Measurements from ENCODE around the gene MPP1.

- TF ChIP-seq CTCF (IDR thresholded peaks at IDR 0.05; ENCODE audit: extremely low read depth in 1 of 2, insufficient read depth in 1 of 2, low read depth in 1 of 2, low read length in 2 of 2) (no peak), POLR2A (IDR thresholded peaks at IDR 0.05; ENCODE audit: low read depth, low read length) (no peak), EZH2 (IDR thresholded peaks at IDR 0.05; ENCODE audit: borderline replicate concordance, low read depth, low read length, severe bottlenecking) (no peak), POLR2AphosphoS5 (IDR thresholded peaks at IDR 0.05; ENCODE audit: insufficient read depth, low read depth, low read length) (no peak), MAX (IDR thresholded peaks at IDR 0.05; ENCODE audit: insufficient read depth, insufficient read length) (no peak), MYC (IDR thresholded peaks at IDR 0.05; ENCODE audit: low read depth, low read length) (no peak), JUN (IDR thresholded peaks at IDR 0.05; ENCODE audit: borderline replicate concordance, insufficient read depth, insufficient read length, low read depth) (no peak), FOS (IDR thresholded peaks at IDR 0.05; ENCODE audit: borderline replicate concordance, insufficient read depth, low read length) (no peak)
Measured at GRCh38 chrX:154776753-154777152, 28.5 kb downstream of the MPP1 start.
